AG09309 (cell line): ENCODE measurements around the gene CROT.

ENCODE experiments used
- DNase-seq: peaks from one replicate; pipeline ENCODE4 v3.0.0-alpha.2; 2010; ENCODE audit warnings: low read depth
- H3K4me3 ChIP-seq: 2 replicates; pipeline ENCODE4 v1.5.1; 2011; ENCODE audit warnings: mild to moderate bottlenecking, low read depth, low read length, moderate library complexity; ENCODE audit not compliant: control insufficient read depth
- TF ChIP-seq, protein P1 (sequence below): IDR thresholded peaks from 2 replicates; pipeline ENCODE4 v1.5.1; 2011; ENCODE audit warnings: mild to moderate bottlenecking, low read depth, low read length, inconsistent platforms; ENCODE audit not compliant: insufficient read depth, control insufficient read depth; ENCODE audit errors: missing control alignments

CROT gene

GRCh38 chr7:87448388-87448787, 102.9 kb downstream of the CROT start:
- TF ChIP-seq, protein P1, sequence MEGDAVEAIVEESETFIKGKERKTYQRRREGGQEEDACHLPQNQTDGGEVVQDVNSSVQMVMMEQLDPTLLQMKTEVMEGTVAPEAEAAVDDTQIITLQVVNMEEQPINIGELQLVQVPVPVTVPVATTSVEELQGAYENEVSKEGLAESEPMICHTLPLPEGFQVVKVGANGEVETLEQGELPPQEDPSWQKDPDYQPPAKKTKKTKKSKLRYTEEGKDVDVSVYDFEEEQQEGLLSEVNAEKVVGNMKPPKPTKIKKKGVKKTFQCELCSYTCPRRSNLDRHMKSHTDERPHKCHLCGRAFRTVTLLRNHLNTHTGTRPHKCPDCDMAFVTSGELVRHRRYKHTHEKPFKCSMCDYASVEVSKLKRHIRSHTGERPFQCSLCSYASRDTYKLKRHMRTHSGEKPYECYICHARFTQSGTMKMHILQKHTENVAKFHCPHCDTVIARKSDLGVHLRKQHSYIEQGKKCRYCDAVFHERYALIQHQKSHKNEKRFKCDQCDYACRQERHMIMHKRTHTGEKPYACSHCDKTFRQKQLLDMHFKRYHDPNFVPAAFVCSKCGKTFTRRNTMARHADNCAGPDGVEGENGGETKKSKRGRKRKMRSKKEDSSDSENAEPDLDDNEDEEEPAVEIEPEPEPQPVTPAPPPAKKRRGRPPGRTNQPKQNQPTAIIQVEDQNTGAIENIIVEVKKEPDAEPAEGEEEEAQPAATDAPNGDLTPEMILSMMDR = no peak
- no peak for DNase-seq
- no peak overlapping the region for H3K4me3 ChIP-seq
